ENCODE data around the gene DNTT. TPM values are rescaled to one million over a fixed set of nuclear protein-coding genes. Genes with fewer than 3 reads are reported as not detected.

Gene DNTT
- total RNA-seq, 1 donor from 2014 or later = not detected

GRCh38 chr10:96279191-96279641 is 25.0 kb upstream of the DNTT start:
- H3K4me1 Mint-ChIP-seq = peaks cover 11% of the 10 kb centered on the region
- H3K27ac Mint-ChIP-seq = no peak overlapping the region
- DNase-seq (ENCODE audit: low spot score in 2 of 2, unreplicated experiment in 2 of 2) = no peak
- no peak overlapping the region for H3K4me3 Mint-ChIP-seq
- no peaks in the 10 kb centered on the region for H3K27me3 Mint-ChIP-seq (ENCODE audit: low read depth)
- peaks cover 3% of the 10 kb centered on the region for H3K9me3 Mint-ChIP-seq
- no peak for TF ChIP-seq CTCF (IDR thresholded peaks at IDR 0.05; ENCODE audit: unreplicated experiment)
- H3K36me3 Mint-ChIP-seq = no peaks in the 10 kb centered on the region

GRCh38 chr10:96280859-96281258 is 23.4 kb upstream of the DNTT start:
- Mint-ChIP-seq H3K4me1 (peaks cover 11% of the 10 kb centered on the region), H3K36me3 (no peaks in the 10 kb centered on the region), H3K27me3 (ENCODE audit: low read depth) (no peaks in the 10 kb centered on the region), H3K4me3 (no peak overlapping the region), H3K27ac (no peak overlapping the region), H3K9me3 (peaks cover 3% of the 10 kb centered on the region)
- DNase-seq (ENCODE audit: low spot score in 2 of 2, unreplicated experiment in 2 of 2) = no peak
- TF ChIP-seq CTCF (IDR thresholded peaks at IDR 0.05; ENCODE audit: unreplicated experiment) = no peak

GRCh38 chr10:96281444-96282029 is 22.7 kb upstream of the DNTT start:
- Mint-ChIP-seq H3K36me3 (no peaks in the 10 kb centered on the region), H3K27ac (no peak overlapping the region), H3K9me3 (peaks cover 3% of the 10 kb centered on the region), H3K4me3 (no peak overlapping the region), H3K27me3 (ENCODE audit: low read depth) (no peaks in the 10 kb centered on the region), H3K4me1 (peaks cover 11% of the 10 kb centered on the region)
- DNase-seq (ENCODE audit: low spot score in 2 of 2, unreplicated experiment in 2 of 2) = no peak
- no peak for TF ChIP-seq CTCF (IDR thresholded peaks at IDR 0.05; ENCODE audit: unreplicated experiment)

DNA sequence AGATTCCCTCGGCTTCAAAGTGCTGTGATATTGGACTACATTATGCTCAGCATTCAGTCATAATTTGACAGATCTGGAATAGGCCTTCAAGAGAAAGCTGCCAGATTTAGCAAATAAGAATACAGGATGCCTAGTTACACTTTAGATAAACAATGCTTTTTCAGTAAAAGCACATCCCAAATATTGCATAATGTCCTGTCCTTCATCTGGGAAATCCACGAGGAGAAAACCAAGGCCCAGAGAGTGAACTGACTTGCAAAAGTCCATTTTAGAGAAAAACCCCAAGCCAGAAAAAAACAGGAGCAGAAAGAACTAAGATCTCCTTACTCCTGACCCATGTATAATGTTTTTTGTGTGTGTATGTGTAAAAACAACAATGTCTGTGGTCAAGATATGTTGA is 20.9 kb upstream of the DNTT start:
- no peak for TF ChIP-seq CTCF (IDR thresholded peaks at IDR 0.05; ENCODE audit: unreplicated experiment)
- DNase-seq (ENCODE audit: low spot score in 2 of 2, unreplicated experiment in 2 of 2) = no peak
- Mint-ChIP-seq H3K36me3 (no peaks in the 10 kb centered on the region), H3K27ac (peak overlapping the region; percentile 36), H3K4me3 (no peak overlapping the region), H3K27me3 (ENCODE audit: low read depth) (no peaks in the 10 kb centered on the region), H3K4me1 (peaks cover 23% of the 10 kb centered on the region), H3K9me3 (peaks cover 3% of the 10 kb centered on the region)

DNA sequence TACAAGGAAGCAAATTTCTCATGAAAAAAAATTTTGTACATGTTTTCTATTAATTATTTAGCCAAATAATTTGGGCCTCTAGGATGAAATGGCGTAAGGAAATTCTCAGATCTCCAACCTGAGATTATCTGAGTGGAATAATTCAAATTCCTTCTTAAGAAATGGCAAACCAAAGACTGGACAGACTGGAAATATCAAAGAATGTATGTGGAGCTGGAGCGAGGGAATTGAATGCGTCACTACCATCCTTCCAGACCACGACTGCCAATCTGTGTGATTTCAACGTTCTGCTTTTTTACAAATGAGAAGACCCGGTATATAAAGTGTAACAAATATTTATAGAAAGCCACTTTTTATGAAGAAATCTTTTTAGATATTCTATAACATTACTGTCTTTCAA is 20.5 kb upstream of the DNTT start:
- H3K27ac Mint-ChIP-seq = peak overlapping the region; percentile 36

More for the DNA sequence above, 20.5 kb upstream of the DNTT start:
- no peak overlapping the region for H3K4me3 Mint-ChIP-seq
- H3K9me3 Mint-ChIP-seq = peaks cover 3% of the 10 kb centered on the region
- H3K36me3 Mint-ChIP-seq = no peaks in the 10 kb centered on the region
- TF ChIP-seq CTCF (IDR thresholded peaks at IDR 0.05; ENCODE audit: unreplicated experiment) = no peak
- no peaks in the 10 kb centered on the region for H3K27me3 Mint-ChIP-seq (ENCODE audit: low read depth)
- H3K4me1 Mint-ChIP-seq = peaks cover 24% of the 10 kb centered on the region
- DNase-seq (ENCODE audit: low spot score in 2 of 2, unreplicated experiment in 2 of 2) = no peak

All from mesothelial cell of epicardium (in vitro differentiated cells).